ENCODE data around the gene SERPINB10. TPM values are rescaled to one million over a fixed set of nuclear protein-coding genes. Genes with fewer than 3 reads are reported as not detected.

The SERPINB10 gene
- total RNA-seq, 4 donors from 2014 or later: 0.22 TPM; not detected in 3

- H3K4me1 ChIP-seq: peaks cover 0 to 12% (median 4%) of the 10 kb centered on the region in 4 donors
- WGBS, 2 donors: 77 to 79% methylated on average over 4 of the region's 4 CpGs
Observed at GRCh38 chr18:63951302-63951705, 43.5 kb downstream of the SERPINB10 start.

GRCh38 chr18:63953811-63954210 is 46.1 kb downstream of the SERPINB10 start:
- 52 to 61% methylated on average over 5 of the region's 5 CpGs for WGBS, 2 donors
- DNase-seq (ENCODE audit: low spot score in 2 of 2): no peak
- no peak overlapping the region for H3K27ac ChIP-seq

More at GRCh38 chr18:63951302-63951705, 43.5 kb downstream of the SERPINB10 start:
- no peaks in the 10 kb centered on the region for H3K27me3 ChIP-seq
- no peak overlapping the region for H3K4me3 ChIP-seq
- DNase-seq (ENCODE audit: low spot score in 2 of 2): no peak
- no peak for TF ChIP-seq POLR2A (IDR thresholded peaks at IDR 0.05)
- TF ChIP-seq CTCF (IDR thresholded peaks at IDR 0.05): no peak
- no peak for TF ChIP-seq EP300 (IDR thresholded peaks at IDR 0.05)
- no peaks in the 10 kb centered on the region for H3K9me3 ChIP-seq
- no peaks in the 10 kb centered on the region for H3K36me3 ChIP-seq
- no peak overlapping the region for H3K27ac ChIP-seq

GRCh38 chr18:63956755-63957154 is 49.0 kb downstream of the SERPINB10 start:
- no peaks in the 10 kb centered on the region for H3K4me1 ChIP-seq
- no peaks in the 10 kb centered on the region for H3K27me3 ChIP-seq
- no peaks in the 10 kb centered on the region for H3K36me3 ChIP-seq
- no peak overlapping the region for H3K27ac ChIP-seq
- DNase-seq (ENCODE audit: low spot score in 2 of 2): no peak
- 58% methylated on average over 4 of the region's 4 CpGs for WGBS, 2 donors
- TF ChIP-seq EP300 (IDR thresholded peaks at IDR 0.05) (no peak), POLR2A (IDR thresholded peaks at IDR 0.05) (no peak), CTCF (IDR thresholded peaks at IDR 0.05) (no peak)
- no peaks in the 10 kb centered on the region for H3K9me3 ChIP-seq
- no peak overlapping the region for H3K4me3 ChIP-seq

More at GRCh38 chr18:63953811-63954210, 46.1 kb downstream of the SERPINB10 start:
- H3K4me1 ChIP-seq: peaks cover 0 to 10% (median 4%) of the 10 kb centered on the region in 4 donors
- H3K27me3 ChIP-seq: no peaks in the 10 kb centered on the region
- H3K4me3 ChIP-seq: no peak overlapping the region
- H3K9me3 ChIP-seq: no peaks in the 10 kb centered on the region
- no peaks in the 10 kb centered on the region for H3K36me3 ChIP-seq
- no peak for TF ChIP-seq EP300 (IDR thresholded peaks at IDR 0.05)
- TF ChIP-seq POLR2A (IDR thresholded peaks at IDR 0.05): no peak
- no peak for TF ChIP-seq CTCF (IDR thresholded peaks at IDR 0.05)

GRCh38 chr18:63960891-63961290 is 53.1 kb downstream of the SERPINB10 start:
- Histone ChIP-seq H3K9me3 (no peaks in the 10 kb centered on the region), H3K27me3 (no peaks in the 10 kb centered on the region), H3K36me3 (no peaks in the 10 kb centered on the region), H3K4me3 (no peak overlapping the region), H3K4me1 (no peaks in the 10 kb centered on the region), H3K27ac (no peak overlapping the region)
- no peak for TF ChIP-seq CTCF (IDR thresholded peaks at IDR 0.05)
- no peak for TF ChIP-seq POLR2A (IDR thresholded peaks at IDR 0.05)
- no peak for TF ChIP-seq EP300 (IDR thresholded peaks at IDR 0.05)
- 52 to 70% methylated on average over 1 of the region's 1 CpG for WGBS, 2 donors
- no peak for DNase-seq (ENCODE audit: low spot score in 2 of 2)

GRCh38 chr18:63961435-63961980 is 53.8 kb downstream of the SERPINB10 start:
- no peaks in the 10 kb centered on the region for H3K36me3 ChIP-seq
- WGBS, 2 donors: 63 to 68% methylated on average over 5 of the region's 5 CpGs

More at GRCh38 chr18:63961435-63961980, 53.8 kb downstream of the SERPINB10 start:
- Histone ChIP-seq H3K4me1 (no peaks in the 10 kb centered on the region), H3K4me3 (no peak overlapping the region), H3K27me3 (no peaks in the 10 kb centered on the region), H3K27ac (no peak overlapping the region), H3K9me3 (no peaks in the 10 kb centered on the region)
- no peak for TF ChIP-seq CTCF (IDR thresholded peaks at IDR 0.05)
- no peak for TF ChIP-seq EP300 (IDR thresholded peaks at IDR 0.05)
- TF ChIP-seq POLR2A (IDR thresholded peaks at IDR 0.05): no peak
- DNase-seq (ENCODE audit: low spot score in 2 of 2): no peak
